WTC11 (cell line): ENCODE measurements around the gene NKG7. TPM values are rescaled to one million over a fixed set of nuclear protein-coding genes. Genes with fewer than 3 reads are reported as not detected.
A peak's percentile ranks its signal among the peaks of the same experiment; 100 is the strongest.

Source experiments
- ATAC-seq: fragments of 200-7000 bp; cut with Tn5 transposase; 2 replicates; pipeline ENCODE4 v1.10.0; 2021; ENCODE audit warnings: mild to moderate bottlenecking, moderate library complexity
- CTCF ChIA-PET: fragments of 300-600 bp; sonication (Branson Sonifier 250); formaldehyde crosslinking; loops from one replicate; lab custom pipeline; 2021; ENCODE audit warnings: antibody characterized with exemption; lab: Charles Lee
- POLR2A ChIA-PET: fragments of 350-600 bp; sonication (Branson Sonifier 250); formaldehyde crosslinking; loops from one replicate; lab custom pipeline; 2021; ENCODE audit warnings: antibody characterized with exemption; lab: Charles Lee
- DNase-seq: peaks from one replicate; pipeline ENCODE4 v3.0.0; 2021; ENCODE audit warnings: low spot score
- H3K27ac Mint-ChIP-seq: 2 replicates; pipeline ENCODE4 v1.8.0; 2021; ENCODE audit warnings: mixed read lengths
- H3K27me3 Mint-ChIP-seq: 2 replicates; pipeline ENCODE4 v1.8.0; 2021; ENCODE audit warnings: low read depth, mild to moderate bottlenecking, moderate library complexity, mixed read lengths
- H3K36me3 Mint-ChIP-seq: 2 replicates; pipeline ENCODE4 v1.8.0; 2021; ENCODE audit warnings: mixed read lengths
- H3K4me1 Mint-ChIP-seq: 2 replicates; pipeline ENCODE4 v1.8.0; 2022; ENCODE audit warnings: mixed read lengths
- H3K4me3 Mint-ChIP-seq: 2 replicates; pipeline ENCODE4 v1.8.0; 2021; ENCODE audit warnings: mild to moderate bottlenecking, moderate library complexity, mixed read lengths
- H3K9me3 Mint-ChIP-seq: 2 replicates; pipeline ENCODE4 v1.8.0; 2021; ENCODE audit warnings: mixed read lengths
- CREM ChIP-seq: sonication (generic); formaldehyde crosslinking; IDR thresholded peaks from 2 replicates; pipeline ENCODE4 v1.8.1; 2022; ENCODE audit warnings: mild to moderate bottlenecking, missing genetic modification reagents, moderate library complexity
- EMX1 ChIP-seq: fragments of 250-450 bp; sonication (Bioruptor Pico); IDR thresholded peaks from 2 replicates; pipeline ENCODE4 v1.8.0; 2021; ENCODE audit warnings: mild to moderate bottlenecking
- FOXJ3 ChIP-seq: sonication (generic); formaldehyde crosslinking; IDR thresholded peaks from 2 replicates; pipeline ENCODE4 v1.9.0; 2021; ENCODE audit warnings: missing genetic modification reagents, mild to moderate bottlenecking, borderline replicate concordance
- GABPB1 ChIP-seq: sonication (generic); formaldehyde crosslinking; IDR thresholded peaks from 2 replicates; pipeline ENCODE4 v1.8.1; 2023; ENCODE audit warnings: mild to moderate bottlenecking, missing genetic modification reagents
- NFE2L1 ChIP-seq: sonication (generic); formaldehyde crosslinking; IDR thresholded peaks from 2 replicates; pipeline ENCODE4 v1.8.1; 2023; ENCODE audit warnings: missing genetic modification reagents
- NR3C1 ChIP-seq: sonication (generic); formaldehyde crosslinking; conservative IDR thresholded peaks from 2 replicates; pipeline ENCODE4 v1.8.1; 2023; ENCODE audit warnings: low read depth, mild to moderate bottlenecking, missing genetic modification reagents
- SMAD4 ChIP-seq: sonication (generic); formaldehyde crosslinking; IDR thresholded peaks from 2 replicates; pipeline ENCODE4 v1.8.0; 2022; ENCODE audit warnings: mild to moderate bottlenecking, missing genetic modification reagents
- SP1 ChIP-seq: sonication (generic); formaldehyde crosslinking; conservative IDR thresholded peaks from 2 replicates; pipeline ENCODE4 v1.8.1; 2022; ENCODE audit warnings: missing genetic modification reagents
- TCF7 ChIP-seq: sonication (generic); formaldehyde crosslinking; IDR thresholded peaks from 2 replicates; pipeline ENCODE4 v1.8.0; 2022; ENCODE audit warnings: mild to moderate bottlenecking, low read depth, missing genetic modification reagents, moderate library complexity
- TEAD1 ChIP-seq: sonication (generic); formaldehyde crosslinking; IDR thresholded peaks from 2 replicates; pipeline ENCODE4 v1.8.0; 2022; ENCODE audit warnings: mild to moderate bottlenecking, missing genetic modification reagents
- ZNF396 ChIP-seq: fragments of 250-450 bp; sonication (Bioruptor Pico); IDR thresholded peaks from 2 replicates; pipeline ENCODE4 v1.8.0; 2021; ENCODE audit warnings: mild to moderate bottlenecking, moderate library complexity, borderline replicate concordance
- total RNA-seq: library from RNA; stranded (reverse); gene quantifications from 3 replicates; pipeline ENCODE4 v1.2.3, GENCODE V29; 2021
- TF ChIP-seq, protein P1 (sequence below): fragments of 250-450 bp; sonication (Bioruptor Pico); IDR thresholded peaks from 2 replicates; pipeline ENCODE4 v1.9.0; 2021; ENCODE audit warnings: mild to moderate bottlenecking
- TF ChIP-seq, protein P2 (sequence below): sonication (generic); formaldehyde crosslinking; IDR thresholded peaks from 2 replicates; pipeline ENCODE4 v1.8.1; 2023; ENCODE audit warnings: mild to moderate bottlenecking, missing genetic modification reagents, moderate library complexity
- TF ChIP-seq, protein P3 (sequence below): fragments of 250-450 bp; sonication (Bioruptor Pico); conservative IDR thresholded peaks from 2 replicates; pipeline ENCODE4 v1.9.0; 2021; ENCODE audit warnings: mild to moderate bottlenecking
- TF ChIP-seq, protein P4 (sequence below): fragments of 250-450 bp; sonication (Bioruptor Pico); IDR thresholded peaks from 2 replicates; pipeline ENCODE4 v1.9.0; 2021; ENCODE audit warnings: mild to moderate bottlenecking, borderline replicate concordance
- TF ChIP-seq, protein P5 (sequence below): sonication (generic); formaldehyde crosslinking; IDR thresholded peaks from 2 replicates; pipeline ENCODE4 v1.8.1; 2022; ENCODE audit warnings: low read depth, mild to moderate bottlenecking, moderate library complexity, missing genetic modification reagents, borderline replicate concordance
- TF ChIP-seq, protein P6 (sequence below): sonication (generic); formaldehyde crosslinking; IDR thresholded peaks from 2 replicates; pipeline ENCODE4 v1.8.1; 2022; ENCODE audit warnings: low read depth, missing genetic modification reagents, borderline replicate concordance

Gene NKG7
- total RNA-seq, 1 experiment from 2014 or later: 0.63 TPM

DNA sequence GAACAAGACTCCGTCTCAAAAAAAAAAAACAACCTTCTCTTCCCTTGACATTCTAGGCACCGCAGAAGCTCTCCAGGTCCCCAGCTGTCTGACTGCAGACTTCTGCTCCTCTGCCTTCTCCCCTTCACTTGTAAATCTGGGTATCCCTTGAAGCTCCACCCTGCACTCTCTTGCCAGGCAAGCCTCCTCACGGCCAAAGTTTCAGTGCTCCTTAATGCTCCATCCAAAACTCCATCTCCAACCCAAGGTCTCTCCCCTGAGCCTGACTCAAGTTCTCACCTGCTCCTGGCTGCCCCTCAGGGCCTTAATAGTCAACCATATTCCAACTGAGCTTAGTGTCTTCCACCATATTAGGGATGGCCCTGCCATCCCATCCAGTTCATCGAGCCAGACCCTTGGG is 2.2 kb downstream of the NKG7 start (continued):
- TF ChIP-seq, protein P1, sequence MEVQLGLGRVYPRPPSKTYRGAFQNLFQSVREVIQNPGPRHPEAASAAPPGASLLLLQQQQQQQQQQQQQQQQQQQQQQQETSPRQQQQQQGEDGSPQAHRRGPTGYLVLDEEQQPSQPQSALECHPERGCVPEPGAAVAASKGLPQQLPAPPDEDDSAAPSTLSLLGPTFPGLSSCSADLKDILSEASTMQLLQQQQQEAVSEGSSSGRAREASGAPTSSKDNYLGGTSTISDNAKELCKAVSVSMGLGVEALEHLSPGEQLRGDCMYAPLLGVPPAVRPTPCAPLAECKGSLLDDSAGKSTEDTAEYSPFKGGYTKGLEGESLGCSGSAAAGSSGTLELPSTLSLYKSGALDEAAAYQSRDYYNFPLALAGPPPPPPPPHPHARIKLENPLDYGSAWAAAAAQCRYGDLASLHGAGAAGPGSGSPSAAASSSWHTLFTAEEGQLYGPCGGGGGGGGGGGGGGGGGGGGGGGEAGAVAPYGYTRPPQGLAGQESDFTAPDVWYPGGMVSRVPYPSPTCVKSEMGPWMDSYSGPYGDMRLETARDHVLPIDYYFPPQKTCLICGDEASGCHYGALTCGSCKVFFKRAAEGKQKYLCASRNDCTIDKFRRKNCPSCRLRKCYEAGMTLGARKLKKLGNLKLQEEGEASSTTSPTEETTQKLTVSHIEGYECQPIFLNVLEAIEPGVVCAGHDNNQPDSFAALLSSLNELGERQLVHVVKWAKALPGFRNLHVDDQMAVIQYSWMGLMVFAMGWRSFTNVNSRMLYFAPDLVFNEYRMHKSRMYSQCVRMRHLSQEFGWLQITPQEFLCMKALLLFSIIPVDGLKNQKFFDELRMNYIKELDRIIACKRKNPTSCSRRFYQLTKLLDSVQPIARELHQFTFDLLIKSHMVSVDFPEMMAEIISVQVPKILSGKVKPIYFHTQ: no peak
- no peak for TF ChIP-seq CREM (CRISPR knock-in tag)
- TF ChIP-seq, protein P2, sequence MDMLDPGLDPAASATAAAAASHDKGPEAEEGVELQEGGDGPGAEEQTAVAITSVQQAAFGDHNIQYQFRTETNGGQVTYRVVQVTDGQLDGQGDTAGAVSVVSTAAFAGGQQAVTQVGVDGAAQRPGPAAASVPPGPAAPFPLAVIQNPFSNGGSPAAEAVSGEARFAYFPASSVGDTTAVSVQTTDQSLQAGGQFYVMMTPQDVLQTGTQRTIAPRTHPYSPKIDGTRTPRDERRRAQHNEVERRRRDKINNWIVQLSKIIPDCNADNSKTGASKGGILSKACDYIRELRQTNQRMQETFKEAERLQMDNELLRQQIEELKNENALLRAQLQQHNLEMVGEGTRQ (CRISPR knock-in tag): no peak
- TF ChIP-seq, protein P3, sequence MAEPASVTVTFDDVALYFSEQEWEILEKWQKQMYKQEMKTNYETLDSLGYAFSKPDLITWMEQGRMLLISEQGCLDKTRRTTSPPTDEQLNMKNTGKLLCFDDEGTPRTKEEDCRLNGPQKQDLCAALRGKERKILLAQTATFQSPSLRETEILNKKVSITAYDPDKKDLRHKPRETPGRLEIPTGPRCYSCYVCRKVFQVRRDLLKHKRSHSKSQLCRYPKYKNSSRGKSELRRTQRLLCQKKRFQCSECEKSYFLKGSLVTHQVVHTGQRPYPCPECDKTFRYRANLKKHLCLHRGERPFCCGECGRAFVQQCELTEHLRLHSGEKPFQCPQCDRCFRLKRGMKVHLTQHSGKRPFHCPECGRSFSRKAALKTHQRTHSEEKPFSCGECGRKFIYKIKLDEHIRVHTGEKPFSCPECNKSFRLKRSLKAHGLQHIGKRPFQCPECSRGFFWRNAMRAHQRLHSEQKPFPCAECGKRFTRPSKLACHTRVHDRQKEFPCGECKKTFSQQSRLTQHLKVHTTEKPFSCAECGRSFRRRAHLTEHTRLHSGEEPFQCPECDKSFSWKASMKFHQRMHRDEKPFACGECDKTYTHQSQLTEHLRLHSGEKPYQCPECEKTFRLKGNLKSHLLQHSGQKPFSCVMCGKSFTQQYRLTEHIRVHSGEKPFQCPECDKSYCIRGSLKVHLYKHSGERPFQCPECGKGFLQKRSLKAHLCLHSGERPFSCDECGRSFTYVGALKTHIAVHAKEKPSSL: no peak
- no peak for TF ChIP-seq TEAD1
- TF ChIP-seq TCF7: no peak
- TF ChIP-seq SMAD4 (CRISPR knock-in tag): no peak
- no peak for TF ChIP-seq GABPB1
- TF ChIP-seq SP1 (CRISPR knock-in tag): no peak
- TF ChIP-seq EMX1 (CRISPR knock-in tag): no peak
- TF ChIP-seq, protein P4, sequence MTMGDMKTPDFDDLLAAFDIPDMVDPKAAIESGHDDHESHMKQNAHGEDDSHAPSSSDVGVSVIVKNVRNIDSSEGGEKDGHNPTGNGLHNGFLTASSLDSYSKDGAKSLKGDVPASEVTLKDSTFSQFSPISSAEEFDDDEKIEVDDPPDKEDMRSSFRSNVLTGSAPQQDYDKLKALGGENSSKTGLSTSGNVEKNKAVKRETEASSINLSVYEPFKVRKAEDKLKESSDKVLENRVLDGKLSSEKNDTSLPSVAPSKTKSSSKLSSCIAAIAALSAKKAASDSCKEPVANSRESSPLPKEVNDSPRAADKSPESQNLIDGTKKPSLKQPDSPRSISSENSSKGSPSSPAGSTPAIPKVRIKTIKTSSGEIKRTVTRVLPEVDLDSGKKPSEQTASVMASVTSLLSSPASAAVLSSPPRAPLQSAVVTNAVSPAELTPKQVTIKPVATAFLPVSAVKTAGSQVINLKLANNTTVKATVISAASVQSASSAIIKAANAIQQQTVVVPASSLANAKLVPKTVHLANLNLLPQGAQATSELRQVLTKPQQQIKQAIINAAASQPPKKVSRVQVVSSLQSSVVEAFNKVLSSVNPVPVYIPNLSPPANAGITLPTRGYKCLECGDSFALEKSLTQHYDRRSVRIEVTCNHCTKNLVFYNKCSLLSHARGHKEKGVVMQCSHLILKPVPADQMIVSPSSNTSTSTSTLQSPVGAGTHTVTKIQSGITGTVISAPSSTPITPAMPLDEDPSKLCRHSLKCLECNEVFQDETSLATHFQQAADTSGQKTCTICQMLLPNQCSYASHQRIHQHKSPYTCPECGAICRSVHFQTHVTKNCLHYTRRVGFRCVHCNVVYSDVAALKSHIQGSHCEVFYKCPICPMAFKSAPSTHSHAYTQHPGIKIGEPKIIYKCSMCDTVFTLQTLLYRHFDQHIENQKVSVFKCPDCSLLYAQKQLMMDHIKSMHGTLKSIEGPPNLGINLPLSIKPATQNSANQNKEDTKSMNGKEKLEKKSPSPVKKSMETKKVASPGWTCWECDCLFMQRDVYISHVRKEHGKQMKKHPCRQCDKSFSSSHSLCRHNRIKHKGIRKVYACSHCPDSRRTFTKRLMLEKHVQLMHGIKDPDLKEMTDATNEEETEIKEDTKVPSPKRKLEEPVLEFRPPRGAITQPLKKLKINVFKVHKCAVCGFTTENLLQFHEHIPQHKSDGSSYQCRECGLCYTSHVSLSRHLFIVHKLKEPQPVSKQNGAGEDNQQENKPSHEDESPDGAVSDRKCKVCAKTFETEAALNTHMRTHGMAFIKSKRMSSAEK (CRISPR knock-in tag): no peak
- no peak for TF ChIP-seq ZNF396
- TF ChIP-seq, all 79 proteins: peak for 0

DNA sequence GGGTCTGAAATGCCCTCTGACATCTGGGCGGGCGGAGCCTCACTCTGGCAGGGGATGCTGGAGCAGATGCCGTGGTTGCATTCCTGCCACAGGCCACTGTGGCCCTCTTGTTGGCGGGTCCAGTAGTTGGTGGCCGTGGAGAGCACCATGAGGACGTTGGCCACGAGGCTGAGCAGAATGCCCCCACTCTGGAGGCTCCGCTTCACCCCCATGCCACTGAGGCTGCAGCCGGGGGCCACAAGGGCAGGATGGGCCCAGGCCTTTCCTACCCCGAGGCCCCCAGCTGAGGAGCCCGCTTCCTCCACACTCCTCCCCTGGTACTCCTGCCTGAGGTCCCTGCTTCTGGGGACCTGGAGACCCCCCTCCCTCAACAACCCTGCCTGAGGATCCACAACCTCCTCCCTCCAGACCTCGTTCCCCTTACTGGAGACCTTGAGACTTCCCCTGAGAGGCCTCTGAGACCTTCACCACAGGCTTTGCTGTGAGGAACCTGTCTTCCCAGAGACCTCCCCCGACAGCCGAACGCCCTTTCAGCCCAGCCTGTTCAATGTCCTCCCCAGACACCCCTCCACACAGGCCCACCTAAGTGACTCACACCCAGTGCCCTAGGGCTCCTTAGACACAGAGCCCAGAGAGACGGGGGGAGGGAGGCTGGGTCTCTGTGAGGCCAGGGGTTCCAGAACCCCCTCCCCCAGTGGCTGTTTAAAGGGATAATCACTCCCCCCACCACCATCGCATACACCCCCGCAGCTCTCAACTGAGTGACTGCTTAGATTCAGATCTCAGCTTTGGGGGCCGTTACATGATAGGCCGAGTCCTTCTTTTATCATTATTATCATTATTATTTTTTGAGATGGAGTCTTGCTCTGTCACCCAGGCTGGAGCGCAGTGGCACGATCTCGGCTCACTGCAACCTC is 3.8 kb downstream of the NKG7 start, which contains the start of gene CLDND2:
Gene CLDND2, minus strand, starts transcription at position 638 of the 917 bp plus-strand sequence. Its CDS starts 426 bp downstream, at position 212.
- no peaks in the 10 kb centered on the region for H3K9me3 Mint-ChIP-seq
- TF ChIP-seq, protein P5, sequence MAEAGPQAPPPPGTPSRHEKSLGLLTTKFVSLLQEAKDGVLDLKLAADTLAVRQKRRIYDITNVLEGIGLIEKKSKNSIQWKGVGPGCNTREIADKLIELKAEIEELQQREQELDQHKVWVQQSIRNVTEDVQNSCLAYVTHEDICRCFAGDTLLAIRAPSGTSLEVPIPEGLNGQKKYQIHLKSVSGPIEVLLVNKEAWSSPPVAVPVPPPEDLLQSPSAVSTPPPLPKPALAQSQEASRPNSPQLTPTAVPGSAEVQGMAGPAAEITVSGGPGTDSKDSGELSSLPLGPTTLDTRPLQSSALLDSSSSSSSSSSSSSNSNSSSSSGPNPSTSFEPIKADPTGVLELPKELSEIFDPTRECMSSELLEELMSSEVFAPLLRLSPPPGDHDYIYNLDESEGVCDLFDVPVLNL (CRISPR knock-in tag): no peak
- TF ChIP-seq, protein P6, sequence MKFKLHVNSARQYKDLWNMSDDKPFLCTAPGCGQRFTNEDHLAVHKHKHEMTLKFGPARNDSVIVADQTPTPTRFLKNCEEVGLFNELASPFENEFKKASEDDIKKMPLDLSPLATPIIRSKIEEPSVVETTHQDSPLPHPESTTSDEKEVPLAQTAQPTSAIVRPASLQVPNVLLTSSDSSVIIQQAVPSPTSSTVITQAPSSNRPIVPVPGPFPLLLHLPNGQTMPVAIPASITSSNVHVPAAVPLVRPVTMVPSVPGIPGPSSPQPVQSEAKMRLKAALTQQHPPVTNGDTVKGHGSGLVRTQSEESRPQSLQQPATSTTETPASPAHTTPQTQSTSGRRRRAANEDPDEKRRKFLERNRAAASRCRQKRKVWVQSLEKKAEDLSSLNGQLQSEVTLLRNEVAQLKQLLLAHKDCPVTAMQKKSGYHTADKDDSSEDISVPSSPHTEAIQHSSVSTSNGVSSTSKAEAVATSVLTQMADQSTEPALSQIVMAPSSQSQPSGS (CRISPR knock-in tag): no peak
- no peak for TF ChIP-seq NR3C1 (CRISPR knock-in tag)
- TF ChIP-seq, protein P4 (CRISPR knock-in tag): no peak
- TF ChIP-seq FOXJ3: no peak
- TF ChIP-seq NFE2L1: no peak

More for the DNA sequence above, 3.8 kb downstream of the NKG7 start, which contains the start of gene CLDND2:
- ChIA-PET POLR2A (interaction anchor here (0.9 to 1.7 kb wide), 6 partner anchors 14 to 320 kb away, joined by 4 to 13 read pairs (median 6); partner anchors contain the start of genes C19orf84 and LIM2), CTCF (interaction anchor here (1.0 to 3.7 kb wide), 12 partner anchors 22 to 409 kb away, joined by 3 to 25 read pairs (median 5); partner anchors contain the start of genes C19orf84, KLK10 and SIGLEC10)
- Mint-ChIP-seq H3K4me1 (peaks cover 25% of the 10 kb centered on the region), H3K27ac (peak within 1 kb of the TSS; percentile 36; the same call in 1 of the 2 replicates), H3K4me3 (peak within 1 kb of the TSS; percentile 99), H3K36me3 (no peaks in the 10 kb centered on the region), H3K27me3 (peaks cover 25% of the 10 kb centered on the region)
- DNase-seq (no peak), ATAC-seq (no peak)
